ENCODE results near the gene TMEM26.

The TMEM26 gene

DNA sequence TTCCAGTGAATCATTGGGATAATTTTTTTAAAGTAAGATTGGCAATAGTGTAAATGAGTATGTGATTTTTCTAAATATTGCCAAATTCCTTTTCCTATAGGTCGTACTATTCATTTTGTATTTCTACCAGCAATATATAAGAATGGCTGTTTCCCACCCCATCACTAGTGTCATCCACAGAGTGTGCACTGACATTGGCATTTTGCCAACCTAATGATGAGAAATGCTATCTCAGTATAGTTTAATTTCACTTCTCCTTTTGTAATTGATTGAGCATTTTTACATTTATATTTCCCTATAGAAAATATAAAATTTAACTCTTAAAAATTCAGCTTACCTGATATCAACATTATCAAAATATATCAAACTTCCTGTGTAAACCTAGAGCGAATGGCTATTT is 17.6 kb upstream of the TMEM26 start:
- H3K4me3 ChIP-seq (ENCODE audit: low read length) = no peak overlapping the region
- TF ChIP-seq ZNF274 (IDR thresholded peaks at IDR 0.05; ENCODE audit: low read depth, low read length) = no peak

DNA sequence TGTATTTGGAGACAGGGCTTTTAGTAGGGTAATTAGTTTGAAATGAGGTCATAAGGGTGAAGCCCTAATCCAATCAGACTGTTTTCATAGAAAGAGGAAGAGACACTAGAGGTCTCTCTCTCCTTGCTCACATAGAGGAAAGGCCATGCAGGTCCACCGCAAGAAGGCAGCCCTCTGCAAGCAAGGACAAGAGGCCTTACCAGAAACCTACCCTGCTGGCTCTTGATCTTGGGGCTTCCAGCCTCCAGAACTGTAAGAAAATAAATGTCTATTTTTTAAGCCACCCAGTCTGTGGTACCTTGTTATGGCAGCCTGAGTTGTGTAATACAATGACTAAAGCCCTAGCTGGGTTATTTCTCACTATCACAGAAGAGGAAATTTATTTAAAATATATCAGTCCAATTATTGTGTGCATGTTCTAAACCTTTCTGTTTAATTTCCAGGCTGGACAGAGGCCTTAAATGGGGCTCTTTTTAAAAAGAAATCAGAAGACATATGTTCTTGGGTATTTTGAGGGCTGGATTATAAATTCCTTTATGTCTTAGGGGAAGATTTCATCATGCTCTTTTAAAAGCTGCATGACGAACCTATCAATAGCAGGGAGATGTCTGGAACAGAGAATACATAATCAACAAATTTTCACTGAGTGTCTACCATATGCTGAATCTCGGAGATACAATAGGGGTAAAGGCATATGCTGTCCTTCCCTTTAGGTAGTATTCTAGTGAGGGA is 12.9 kb upstream of the TMEM26 start:
- TF ChIP-seq ZNF274 (IDR thresholded peaks at IDR 0.05; ENCODE audit: low read depth, low read length) = no peak
- no peak overlapping the region for H3K4me3 ChIP-seq (ENCODE audit: low read length)

DNA sequence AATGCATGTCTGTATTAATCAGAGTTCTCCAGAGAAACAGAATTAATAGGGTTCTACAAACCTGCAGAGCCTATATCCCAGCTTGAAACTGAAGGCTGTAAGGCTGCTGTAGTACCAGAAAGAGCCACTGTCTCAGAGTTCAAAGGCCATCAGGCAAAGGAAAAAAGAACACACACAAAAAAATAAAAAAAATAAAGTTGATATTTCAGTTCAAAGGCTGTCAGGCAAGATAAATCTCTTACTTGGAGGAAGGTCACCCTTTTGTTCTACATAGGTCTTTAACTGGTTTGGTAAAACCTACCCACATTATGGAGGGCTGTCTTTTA is 12.0 kb upstream of the TMEM26 start:
- no peak for TF ChIP-seq ZNF274 (IDR thresholded peaks at IDR 0.05; ENCODE audit: low read depth, low read length)
- no peak overlapping the region for H3K4me3 ChIP-seq (ENCODE audit: low read length)

DNA sequence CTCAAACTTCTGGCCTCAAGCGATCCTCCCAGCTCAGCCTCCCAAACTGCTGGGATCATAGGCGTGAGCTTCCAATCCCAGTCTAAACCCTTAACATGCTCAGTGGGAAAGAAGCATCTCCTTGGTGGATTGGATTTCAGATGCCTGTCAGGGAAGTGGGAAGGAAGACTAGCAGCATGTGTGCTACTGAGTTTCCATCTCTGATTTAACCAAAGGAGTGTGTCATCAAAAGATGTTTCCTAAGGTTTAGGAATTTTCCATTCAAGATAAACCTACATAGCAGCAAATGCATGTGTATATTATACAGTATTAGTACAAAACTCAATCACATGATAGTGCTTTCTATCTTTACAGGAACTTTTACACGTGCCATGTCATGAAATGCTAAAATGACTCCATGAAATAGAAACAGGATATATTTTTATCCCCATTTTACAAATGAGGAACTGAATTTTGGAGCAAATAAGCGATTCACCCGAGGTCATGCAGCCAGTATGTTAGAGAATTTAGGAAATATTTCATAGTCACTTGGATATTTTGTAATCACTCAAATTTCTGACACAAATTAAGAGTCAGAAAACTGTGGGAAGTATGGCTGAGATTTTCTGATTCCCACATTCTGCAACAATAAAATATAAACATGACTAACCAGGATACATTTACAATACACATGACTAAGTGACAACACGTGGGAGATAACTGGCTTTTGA is 11.4 kb upstream of the TMEM26 start:
- H3K4me3 ChIP-seq (ENCODE audit: low read length) = no peak overlapping the region
- no peak for TF ChIP-seq ZNF274 (IDR thresholded peaks at IDR 0.05; ENCODE audit: low read depth, low read length)

DNA sequence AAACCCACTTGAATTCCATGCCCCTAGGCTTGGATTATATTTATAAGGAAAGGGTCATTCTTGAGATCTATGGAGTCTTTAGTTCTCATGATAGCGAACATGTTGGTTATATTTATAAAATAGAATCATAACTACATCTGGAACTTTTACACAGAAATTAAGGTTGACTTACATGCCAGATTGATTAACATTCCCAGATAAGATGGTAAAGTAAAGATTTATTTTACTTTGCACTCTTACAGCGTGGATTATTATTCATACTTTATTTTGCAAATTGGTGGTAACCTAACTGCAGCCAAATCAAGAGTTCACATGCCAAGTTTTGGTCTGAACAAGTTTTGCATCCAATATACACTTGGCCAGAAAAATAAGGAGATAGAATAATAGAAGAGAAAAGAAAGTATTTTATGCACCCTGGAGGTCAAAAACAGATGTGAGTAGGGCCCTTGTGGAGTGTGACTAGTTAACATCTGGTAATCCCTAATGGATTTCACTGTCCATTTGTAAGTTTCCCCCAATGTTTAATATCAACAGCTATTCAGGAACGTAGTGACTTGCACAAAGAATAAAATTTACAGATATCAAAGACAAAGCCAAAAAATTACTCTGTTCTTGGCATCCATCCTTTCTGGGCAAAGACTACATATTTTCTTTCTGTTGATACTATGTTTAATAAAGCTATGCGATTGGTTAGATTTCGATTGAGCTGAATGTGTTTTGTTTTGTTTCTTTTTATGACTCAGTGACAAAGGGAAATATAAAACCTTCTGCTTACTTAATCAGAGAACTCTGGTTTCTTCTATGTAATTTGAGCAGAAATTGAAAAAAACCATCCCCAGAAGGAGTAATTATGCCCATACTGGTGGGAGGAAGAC is 10.1 kb upstream of the TMEM26 start:
- no peak overlapping the region for H3K4me3 ChIP-seq (ENCODE audit: low read length)
- no peak for TF ChIP-seq ZNF274 (IDR thresholded peaks at IDR 0.05; ENCODE audit: low read depth, low read length)

DNA sequence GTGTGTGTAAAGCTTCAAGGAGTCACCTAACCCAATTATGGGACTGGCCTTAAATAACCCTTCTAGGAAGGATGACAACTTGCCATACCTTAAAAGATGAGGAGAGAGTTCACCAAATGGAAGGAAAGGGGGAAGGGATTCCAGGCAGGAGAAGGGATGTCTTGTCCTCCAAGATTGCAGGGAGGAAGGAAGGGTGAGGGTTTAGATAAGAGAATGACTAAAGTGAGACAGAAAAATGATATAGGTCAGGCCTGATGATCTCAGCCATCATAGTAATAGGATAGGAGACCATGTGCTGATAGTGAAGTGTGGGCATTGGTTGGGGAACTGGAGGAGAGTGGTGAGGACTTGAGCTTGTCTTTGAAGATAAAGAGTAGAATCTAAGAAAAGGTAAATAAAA is 7.7 kb upstream of the TMEM26 start:
- TF ChIP-seq ZNF274 (IDR thresholded peaks at IDR 0.05; ENCODE audit: low read depth, low read length) = no peak
- no peak overlapping the region for H3K4me3 ChIP-seq (ENCODE audit: low read length)

DNA sequence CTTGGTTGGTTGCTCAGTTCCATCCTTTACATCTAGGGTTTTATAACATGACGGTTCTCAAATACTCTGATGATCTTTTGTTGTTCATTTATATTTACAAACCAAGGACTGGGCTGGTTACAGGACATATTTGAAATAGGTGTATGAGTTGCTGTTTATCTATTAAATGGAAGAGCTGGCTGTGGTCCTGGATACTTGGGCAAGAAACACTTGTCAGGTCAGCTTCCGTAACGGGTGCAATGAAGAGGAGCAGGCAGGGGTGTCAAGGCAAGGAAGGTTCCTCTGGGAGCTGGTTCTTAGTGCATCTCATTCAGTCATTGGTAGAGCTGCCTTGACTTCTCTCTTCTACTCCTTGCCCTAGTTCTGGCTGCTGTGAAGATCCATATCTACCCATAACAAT is 4.8 kb upstream of the TMEM26 start:
- H3K4me3 ChIP-seq (ENCODE audit: low read length) = no peak overlapping the region
- no peak for TF ChIP-seq ZNF274 (IDR thresholded peaks at IDR 0.05; ENCODE audit: low read depth, low read length)

DNA sequence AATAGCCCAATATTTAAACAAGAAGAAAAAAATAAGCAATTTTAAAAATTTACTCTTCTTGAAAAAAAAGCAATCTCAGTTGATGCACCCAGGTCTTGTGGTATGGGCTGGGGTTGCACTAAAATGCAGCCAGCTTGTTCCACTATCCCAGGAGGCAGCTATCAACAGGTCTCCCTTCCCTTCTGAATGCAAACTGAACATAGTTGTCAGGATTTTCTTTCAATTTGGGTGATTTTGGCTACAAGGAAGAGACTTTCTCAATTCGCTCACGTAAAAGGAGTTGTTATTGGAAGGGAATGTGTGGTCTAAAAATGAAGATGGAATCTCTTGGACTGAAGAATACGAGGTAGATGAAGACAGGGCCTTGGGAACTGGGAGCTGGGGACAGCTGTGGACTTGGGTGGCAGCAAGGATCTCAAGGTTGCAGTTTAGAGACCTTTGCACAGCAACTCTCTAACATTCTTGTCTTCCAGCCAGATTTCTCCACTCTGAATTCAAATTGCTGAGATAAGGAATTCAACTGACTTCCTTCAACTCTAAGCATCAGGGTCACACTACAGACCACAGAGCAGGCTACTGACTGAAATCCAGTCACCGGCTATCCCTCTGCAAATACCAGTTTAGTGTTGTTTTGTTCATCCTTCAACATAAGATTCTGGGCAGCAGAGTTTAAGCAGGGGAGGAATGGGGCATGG is 3.1 kb upstream of the TMEM26 start:
- no peak for TF ChIP-seq ZNF274 (IDR thresholded peaks at IDR 0.05; ENCODE audit: low read depth, low read length)
- H3K4me3 ChIP-seq (ENCODE audit: low read length) = no peak overlapping the region

DNA sequence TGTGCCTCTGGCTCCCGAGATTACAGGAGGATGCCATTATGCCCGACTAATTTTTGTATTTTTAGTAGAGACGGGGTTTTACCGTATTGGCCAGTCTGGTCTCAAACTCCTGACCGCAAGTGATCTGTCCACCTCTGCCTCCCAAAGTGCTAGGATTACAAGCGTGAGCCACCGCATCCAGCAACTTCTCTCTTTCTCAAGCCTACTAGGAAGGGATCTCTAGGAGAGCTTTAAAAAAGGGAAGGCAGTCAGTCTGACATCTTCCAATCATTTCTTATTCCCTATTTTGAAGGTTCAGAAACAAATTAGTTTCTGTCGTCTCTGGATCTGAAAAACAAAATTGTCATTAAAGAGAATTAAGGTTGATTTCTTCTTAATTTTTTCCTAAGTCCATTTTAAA is 2.5 kb upstream of the TMEM26 start:
- TF ChIP-seq ZNF274 (IDR thresholded peaks at IDR 0.05; ENCODE audit: low read depth, low read length) = no peak
- H3K4me3 ChIP-seq (ENCODE audit: low read length) = no peak overlapping the region

DNA sequence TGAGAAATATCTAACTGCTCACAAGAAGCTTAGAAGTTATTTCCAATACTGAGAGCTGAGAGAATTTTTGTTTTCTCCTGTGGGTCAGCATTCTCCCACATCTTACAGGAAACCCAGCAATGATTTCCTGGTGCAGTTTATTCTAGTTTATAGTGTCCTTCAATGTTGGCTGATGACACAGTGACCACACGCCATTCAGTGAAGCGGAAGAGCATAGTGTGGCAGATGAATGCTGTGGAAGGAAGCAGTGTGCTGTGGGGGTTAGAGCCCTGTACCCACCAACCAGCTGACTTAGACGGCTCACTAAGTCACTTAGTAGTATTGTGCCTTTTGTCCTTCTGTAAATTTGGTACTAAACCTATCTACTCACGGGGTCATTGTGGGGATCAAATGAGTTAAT is 1.4 kb upstream of the TMEM26 start:
- no peak for TF ChIP-seq ZNF274 (IDR thresholded peaks at IDR 0.05; ENCODE audit: low read depth, low read length)
- H3K4me3 ChIP-seq (ENCODE audit: low read length) = no peak overlapping the region

DNA sequence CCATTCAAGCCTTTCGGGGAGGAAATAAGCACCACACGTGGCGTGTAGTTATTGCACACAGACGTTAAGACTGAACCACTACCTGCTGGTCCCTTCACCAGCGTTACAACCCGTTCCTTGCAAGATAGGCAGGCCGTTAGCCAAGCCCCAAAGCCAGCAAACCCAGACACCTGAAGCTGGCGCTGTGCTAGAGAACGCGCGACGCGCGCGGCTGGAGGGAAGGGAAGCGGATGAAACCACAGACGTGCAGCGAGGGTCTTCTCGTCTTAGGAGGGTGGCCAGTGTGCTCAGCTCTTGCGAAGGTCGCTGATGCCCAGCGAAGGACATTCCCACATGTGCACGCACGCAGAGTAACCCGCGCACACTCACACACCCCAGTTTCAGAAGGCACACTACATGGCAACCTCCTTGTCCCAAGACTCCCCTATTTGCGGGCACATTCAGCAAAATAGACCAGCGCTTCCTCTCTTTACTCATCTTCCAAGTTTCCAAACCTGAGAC is 980 bp downstream of the TMEM26 start:
- no peak for TF ChIP-seq ZNF274 (IDR thresholded peaks at IDR 0.05; ENCODE audit: low read depth, low read length)
- H3K4me3 ChIP-seq (ENCODE audit: low read length) = no peak overlapping the region

DNA sequence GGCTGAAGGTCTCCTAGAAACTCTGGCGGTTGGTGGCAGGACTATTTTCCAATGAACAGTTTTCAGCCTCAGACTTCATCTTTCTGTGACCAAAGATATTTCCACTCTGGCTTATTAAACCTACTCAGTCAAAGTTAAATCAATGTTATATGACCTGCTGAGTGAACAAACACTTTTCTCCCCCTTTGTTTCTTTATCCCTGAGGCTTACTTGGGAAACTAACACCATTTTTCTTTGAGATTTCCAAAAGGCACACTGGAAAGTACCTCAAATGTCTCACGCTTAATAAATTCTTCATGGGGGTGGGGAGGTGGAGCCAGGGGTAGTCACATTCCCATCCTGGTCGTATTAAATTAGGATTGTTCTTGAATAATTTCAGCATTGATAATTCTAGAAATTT is 1.8 kb downstream of the TMEM26 start:
- no peak overlapping the region for H3K4me3 ChIP-seq (ENCODE audit: low read length)
- no peak for TF ChIP-seq ZNF274 (IDR thresholded peaks at IDR 0.05; ENCODE audit: low read depth, low read length)

DNA sequence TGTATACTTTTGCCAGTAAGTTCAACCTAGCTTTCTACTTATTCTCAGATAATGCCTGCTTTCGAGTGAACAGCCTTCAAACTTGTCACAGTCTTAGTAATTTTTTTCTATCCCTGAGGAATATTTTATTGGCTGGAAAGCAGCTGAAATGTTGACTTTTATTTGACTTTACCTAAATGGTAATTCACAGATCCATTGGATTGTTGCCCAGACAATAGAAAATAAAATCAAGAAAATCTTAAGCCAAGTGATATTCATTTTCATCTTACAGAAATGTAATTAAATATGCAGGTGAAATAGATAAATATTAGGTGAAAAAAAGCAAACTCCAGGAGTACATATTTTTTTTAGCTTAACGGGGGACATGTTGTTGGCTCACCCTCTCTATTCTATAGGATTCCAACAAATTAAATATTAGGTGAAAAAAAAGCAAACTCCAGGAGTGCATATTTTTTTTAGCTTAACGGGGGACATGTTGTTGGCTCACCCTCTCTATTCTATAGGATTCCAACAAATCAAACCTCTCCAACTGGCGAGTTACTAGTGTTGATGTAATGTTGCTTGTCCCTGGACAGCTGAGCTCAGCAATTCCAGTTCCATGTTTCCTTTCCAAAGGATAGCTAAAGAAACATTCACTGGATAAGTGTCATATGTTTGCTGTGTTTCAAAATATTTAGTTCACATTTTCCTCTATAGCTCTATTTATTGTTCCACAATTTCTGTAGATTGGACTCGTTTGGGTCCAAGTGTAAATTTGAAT is 4.2 kb downstream of the TMEM26 start:
- no peak overlapping the region for H3K4me3 ChIP-seq (ENCODE audit: low read length)
- TF ChIP-seq ZNF274 (IDR thresholded peaks at IDR 0.05; ENCODE audit: low read depth, low read length) = no peak

All from GM08714 (cell line).